Suppressor macrophage treated with lipopolysaccharide for 4 hours (primary cell): ENCODE measurements around the gene TPP2.

Experiments
- DNase-seq: peaks from one replicate; pipeline ENCODE4 v3.0.0-alpha.2; 2020

TPP2 gene

DNA sequence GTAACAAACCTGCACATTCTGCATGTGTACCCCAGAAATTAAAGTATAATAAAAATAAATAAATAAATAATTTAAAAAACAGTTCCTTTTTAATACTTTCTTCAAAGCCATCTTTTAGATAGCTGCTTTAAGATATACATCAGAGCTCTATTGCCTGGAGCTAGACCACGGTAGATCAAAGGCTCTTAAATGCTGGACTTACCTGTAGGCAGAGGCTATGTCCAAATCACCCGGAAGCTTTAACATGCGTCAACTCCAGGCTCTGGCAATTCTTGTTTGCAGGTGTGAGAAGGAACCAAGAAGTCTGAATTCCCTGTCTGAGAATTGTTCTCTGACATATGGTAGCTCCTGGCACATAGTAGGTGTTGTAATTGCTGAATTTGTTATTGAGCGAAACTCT is 99.7 kb downstream of the TPP2 start:
- DNase-seq: no peak

DNA sequence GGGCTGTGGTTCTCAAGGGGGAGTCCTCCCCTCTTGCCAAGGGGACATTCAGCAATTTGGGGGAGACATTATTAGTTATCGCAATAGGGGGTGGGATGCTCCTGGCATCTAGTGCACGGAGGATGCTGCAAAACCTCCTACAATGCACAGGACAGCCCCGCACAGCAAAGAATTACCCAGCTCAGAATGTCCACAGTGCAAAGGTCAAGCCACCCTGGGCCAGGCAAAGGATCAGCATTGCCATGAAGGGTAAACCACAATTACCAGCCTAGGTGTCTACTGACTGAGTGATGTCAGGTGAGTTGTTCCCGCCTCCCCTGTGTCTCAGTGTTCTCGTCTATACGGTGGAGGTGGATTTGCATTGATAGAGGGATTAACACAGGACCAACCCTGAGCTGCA is 100.5 kb downstream of the TPP2 start:
- DNase-seq: no peak

DNA sequence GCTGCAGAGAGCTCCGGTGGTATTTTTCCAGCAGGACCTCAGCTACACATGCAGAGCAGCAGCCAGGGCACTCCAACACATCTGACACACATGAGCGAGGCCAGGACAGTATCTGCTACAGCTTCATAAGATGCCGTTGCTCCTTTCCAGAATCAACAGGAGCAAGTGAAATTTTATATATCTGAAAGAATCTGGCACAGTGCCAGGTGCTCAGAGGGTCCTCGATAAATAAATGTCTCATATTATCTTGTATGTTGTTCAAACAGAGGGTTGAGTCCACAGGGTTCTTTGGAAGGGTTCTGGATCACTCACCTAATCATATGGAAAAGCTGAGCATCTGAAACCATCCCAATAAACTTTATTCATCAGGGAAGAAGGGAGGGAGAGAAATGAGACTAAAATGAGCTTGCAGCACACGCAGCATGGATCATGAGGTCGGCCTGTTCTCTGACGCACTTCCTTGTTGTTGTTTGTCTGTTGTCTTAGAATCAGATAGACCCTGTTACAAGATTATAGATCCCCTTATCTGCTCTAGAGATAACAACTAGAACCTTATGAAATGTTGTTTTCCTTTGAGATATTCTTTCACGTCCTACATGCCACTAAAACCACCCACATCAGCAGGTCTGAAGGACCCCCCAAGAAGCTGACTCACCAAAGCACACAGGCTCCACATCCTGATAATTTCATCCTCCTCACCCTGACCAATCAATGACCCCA is 101.3 kb downstream of the TPP2 start:
- no peak for DNase-seq

DNA sequence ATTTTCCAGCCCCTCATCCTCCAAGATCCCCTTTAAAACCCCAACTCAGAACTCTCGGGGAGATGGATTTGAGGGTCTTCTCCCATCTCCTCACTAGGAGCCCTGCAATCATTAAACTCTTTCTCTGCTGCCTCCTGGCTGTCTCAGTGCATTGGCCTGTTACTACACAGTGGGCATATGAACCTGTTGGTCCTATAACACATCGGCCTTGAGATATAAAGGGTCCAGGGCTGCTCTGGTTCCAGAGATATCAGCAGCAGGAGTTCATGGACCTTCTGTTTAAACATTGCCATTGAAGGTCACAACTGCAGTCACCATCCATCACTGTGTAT is 101.8 kb downstream of the TPP2 start:
- DNase-seq: no peak

DNA sequence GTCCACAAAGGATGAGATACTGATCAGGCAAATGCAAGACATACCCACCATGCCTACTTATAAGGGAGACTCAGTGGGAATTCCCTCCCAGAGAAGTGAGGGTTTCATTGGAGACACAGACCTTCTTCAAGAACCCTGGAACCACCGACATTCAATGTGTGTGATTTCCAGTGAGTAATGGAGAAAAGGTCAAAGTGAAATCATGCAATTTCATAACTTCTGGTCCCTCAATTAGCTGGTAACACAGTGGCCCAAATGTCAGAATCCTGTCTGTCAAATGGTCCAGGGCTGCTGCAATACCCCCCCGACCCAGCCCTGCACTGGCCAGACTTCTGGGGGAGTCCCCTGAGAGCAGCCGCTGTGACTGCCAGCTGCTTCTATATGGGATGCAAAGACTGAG is 102.7 kb downstream of the TPP2 start:
- peak; percentile 64 for DNase-seq

DNA sequence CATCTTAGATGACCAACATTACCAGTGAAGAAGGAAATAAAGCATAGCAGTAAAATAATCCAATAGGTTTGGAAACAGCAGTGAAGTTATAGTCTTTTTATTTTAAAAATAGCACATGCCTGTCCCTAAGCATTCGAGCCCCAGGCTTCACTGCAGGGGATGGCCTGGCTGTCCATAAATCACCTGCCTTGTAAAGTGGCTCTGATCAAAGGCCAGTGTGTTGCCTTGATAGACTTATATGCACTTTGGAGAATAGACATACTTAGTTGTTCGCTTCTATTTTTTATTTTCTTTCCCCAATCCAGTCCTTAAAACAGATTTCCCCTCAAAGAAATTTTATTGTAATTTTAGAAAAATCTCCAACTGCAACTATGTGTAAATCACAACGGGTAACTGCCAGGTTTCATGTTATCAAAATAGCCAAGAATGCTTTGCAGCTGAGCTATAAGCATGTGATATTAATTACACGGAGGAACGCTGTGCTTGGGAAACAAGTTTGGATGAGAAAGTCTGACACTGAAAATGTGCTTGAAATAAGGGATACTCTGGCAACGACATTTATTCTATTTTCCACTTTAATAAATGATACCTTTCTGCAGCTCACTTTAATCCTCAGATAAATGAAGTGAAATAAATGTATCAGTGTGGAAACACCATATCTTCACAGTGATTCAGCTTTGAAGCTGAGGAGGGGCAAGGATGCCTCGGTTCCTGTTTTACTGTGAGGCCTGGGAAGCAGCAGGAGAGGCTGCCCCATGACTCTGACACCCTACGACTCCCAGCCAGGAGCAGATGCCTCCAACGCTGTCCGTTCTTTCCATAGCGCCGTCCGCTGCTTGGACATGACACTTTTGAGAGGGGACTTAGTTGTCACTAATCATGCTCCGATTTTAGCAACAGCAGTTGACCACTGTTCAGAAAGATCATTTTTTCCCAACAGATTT is 103.6 kb downstream of the TPP2 start:
- DNase-seq: no peak

DNA sequence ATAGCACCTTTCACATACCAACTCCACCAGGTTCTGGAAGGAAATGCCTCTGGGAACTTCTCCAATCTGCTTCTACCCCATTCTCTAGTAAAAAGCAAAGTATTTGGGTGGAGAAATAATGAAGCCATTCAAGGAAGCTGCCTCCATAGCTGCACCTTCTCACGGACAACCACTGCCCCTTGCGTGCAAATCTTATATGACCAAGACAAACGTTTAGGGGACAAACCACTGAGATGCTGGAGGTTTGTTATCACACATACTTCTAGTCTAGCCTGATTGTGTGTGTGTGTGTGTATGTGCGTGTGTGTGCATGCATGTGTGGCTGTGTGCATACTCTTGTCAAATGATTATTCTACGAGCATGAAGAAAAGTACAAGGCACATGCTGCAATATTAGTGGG is 104.5 kb downstream of the TPP2 start:
- no peak for DNase-seq

DNA sequence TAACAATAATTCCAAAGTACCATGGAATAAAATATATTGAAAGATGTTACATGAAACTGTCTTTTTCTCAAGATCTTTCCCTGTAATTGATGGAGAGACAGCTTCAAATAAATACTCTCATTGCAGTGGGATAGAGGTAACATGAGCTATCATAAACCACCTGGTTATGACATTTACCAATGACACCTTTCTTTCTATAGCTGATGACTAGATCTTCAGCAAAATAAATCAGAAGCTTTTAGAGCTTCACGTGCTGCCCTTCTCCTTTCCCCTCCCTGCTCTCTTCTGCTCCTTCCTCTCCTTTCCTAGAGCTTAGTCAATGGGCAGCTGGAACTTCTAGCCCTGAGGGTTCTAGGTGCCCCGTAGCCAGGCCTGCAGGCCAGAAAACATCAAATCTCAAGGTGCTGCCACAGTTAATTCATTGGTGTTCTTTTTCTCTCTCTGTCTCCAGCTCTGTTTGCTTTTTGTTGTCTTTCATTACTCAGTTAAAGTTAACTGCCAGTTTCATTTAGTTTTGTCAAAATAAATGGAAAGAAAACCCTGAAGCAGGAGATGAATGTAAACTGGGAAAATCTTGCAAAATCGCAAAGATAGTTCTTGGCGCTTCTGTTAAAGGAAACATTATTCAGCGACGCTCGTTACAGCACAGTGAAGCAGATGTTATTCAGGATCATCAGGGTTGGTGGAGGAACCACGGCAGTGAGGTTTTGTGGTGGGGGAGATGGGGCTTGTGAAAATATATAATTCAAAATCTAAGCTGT is 106.4 kb downstream of the TPP2 start:
- no peak for DNase-seq

DNA sequence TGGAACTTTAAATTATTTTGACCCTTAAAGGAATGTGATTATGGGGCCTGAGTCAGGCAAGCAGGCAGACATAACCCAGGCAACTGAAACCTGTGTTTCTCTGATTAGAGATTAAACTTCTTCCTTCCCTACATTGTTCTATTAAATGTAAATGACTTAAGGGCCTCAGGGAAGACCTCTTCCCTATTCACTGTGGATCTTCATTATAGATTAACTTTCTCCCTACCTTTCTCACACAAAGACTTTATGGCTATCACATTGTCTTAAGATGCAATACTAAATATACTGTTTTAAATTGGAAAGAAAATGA is 106.9 kb downstream of the TPP2 start:
- DNase-seq: no peak

DNA sequence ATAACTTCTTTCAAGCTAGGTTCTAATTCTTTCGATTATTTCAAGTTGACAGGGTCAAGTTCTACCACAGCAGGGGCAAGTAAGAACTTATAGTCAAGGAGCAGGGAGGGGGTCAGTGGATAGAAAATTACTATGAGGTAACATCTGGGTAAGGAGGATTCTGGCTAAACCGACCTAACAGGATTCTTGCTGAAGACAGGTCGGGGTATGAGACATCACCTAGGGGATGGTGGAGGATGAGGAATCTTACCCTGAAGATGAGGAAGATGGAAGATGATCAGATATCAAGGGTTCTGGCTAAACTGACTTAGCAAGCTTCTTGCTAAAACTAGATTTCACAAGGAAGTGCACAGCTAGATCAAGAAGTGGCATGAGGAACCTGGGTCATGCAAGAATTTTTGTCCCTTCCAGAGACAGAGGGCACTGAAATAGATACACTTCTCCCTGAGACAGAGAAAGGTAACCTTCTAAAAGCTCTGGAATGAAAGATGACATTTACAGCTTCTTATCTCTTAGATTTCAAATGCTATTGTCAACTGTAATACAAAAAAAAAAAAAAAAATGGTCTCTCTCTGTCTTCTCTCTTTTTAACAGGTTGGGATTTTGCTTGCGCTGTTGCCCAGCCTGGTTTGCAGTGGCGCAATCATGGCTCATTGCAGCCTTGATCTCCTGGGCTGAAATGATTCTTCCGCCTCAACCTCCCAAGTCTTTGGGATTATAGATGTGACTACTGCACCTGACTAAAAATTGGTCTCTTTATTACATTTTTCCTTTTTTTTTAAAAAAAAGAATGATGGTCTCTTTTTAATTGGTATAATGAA is 107.7 kb downstream of the TPP2 start:
- DNase-seq: no peak

DNA sequence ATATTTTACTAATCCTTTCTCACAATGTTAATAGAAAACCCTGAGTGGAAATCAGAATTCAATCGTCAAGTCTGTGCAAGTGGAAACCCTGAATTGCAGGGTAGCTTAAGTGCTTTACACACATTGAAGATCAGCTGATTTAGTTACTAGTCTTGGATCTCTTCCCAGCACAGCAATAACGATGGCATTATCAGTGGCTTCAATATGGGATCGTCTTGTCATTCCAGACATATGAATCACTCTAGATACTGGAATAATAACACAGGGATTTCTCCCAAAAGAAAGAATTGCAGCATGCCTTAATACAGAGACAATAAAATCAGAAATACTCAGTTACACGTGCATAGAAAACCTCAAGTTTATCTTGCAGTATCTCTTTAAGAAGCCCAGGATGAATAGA is 110.7 kb downstream of the TPP2 start:
- no peak for DNase-seq

DNA sequence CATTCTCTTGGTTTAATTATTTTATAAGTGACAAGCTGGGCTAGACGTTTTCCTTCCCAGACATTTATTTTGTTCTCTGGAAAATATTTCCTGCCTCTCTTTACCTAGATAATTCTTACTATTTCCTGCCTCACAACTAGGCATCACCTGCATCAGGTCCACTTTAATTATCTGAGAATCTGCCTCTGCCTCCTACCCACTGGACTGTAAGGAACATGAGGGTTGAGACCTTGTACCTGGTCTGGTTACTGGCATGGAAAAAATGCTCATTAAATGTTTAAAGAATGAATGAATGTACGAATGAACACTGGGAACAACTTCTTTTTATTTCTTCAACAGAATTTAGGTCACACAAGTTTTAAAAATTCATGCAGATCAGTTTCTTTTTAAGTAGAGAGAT is 111.4 kb downstream of the TPP2 start:
- DNase-seq: no peak

DNA sequence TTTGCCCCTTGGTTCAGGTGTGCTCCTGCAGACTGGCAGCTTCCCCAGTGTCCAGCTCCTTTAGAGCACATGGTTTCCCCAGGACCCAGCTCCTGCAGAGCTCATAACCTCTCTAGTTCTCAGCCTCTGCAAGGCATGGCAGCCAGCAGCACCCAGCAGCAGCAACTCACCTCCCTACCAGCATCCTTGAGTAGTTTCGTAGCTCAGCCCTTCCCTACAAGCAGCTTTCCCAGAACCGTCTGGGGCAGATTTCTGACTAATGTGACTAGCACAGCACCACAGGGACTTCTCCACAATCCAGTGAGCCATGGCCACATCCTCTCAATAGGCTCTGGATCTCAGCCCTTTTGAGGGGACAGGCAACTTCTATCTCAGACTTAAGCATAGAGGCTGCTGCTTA is 112.2 kb downstream of the TPP2 start:
- DNase-seq: no peak

DNA sequence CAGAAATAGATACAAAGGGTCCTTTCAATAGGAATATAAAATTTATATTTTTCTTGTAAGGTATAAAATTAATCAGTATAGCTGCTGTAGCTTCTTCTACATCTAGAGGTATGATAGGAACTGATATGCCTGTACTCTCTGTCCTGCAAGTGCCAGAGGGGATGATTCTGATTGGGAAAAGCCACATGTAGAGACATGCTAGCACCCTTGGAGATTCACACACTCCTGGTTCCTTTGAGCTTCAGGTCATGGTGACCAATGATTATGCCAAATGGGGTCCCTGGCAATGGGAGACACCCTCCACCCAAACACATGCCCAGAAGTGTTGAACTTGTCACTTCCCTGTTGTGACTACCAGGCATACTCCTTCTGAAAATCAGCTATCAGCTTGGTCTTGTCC is 112.8 kb downstream of the TPP2 start:
- no peak for DNase-seq

DNA sequence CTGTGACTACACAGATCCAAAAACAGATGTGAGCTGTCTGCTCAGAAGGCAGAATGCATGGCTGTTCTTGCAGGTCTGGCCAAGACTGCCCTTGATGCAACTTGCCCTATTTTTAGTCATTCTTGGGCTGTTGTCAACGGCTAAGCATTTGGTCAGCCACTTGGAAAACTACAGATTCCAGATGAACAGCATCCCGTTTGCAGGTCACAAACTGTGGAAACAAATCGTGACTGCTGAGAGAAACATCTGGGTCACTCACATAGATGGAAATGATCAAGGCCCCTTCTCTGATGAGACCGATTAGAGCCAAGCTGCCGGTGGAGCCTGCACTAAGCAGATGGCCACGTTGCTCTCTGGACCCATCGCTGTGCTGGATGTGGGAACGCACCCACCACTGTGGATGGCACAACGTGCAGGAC is 113.5 kb downstream of the TPP2 start:
- no peak for DNase-seq

DNA sequence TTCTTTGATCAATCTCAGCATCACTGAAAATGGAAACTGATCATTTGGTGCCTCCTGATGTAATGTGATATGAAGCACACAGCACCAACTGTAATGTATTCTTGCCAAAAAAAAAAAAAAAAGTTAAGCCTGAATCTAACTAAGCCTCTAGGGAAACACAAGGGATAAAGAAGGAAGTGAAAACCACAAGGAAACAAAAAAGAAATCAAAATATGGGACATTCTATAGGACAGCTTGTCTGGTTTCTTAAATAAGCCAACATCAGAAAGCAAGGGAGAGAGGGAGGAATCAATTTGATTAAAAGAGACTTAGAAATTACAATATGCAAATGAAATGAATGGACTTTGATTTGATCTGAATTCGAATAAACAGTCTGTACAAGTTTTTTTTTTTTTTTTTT is 118.7 kb downstream of the TPP2 start:
- no peak for DNase-seq

DNA sequence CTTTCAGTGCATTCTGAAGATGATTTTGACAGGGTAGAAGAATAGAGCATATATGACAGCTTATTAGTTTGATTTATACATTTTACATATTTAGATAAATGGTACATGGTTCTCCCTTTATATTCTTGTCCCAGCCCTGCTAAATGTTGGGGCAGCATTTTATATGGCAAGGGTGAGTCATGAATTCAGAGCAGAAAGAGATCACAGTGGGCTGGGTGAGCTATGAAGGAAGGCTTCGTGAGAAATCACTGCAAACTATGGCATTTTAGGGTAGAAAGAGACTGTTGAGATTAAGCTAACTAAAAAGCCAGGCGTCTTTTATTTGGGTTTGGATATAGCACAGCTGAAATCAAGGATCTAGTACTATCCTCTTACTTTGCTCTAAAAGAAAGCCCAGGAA is 122.0 kb downstream of the TPP2 start:
- DNase-seq: no peak

DNA sequence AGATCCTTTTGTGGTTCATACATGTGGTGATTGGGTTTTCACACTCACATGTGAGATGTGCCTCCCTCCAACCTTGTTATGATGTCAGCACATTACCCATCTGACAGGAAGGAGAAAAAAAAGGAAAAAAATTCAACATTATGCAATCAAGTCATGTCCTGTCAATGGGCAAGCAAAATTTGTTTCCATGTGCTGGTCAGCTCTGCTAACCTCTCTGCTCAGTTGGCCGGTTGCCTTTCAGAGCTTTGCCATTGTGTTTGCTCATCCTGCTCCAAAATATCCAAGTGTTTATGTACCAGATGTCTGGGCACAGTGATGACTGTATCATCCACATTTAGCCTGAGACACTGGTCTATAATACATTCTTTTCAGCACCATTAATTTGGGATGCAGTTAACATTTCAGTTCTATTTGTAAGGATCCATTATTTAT is 125.0 kb downstream of the TPP2 start:
- DNase-seq: no peak

DNA sequence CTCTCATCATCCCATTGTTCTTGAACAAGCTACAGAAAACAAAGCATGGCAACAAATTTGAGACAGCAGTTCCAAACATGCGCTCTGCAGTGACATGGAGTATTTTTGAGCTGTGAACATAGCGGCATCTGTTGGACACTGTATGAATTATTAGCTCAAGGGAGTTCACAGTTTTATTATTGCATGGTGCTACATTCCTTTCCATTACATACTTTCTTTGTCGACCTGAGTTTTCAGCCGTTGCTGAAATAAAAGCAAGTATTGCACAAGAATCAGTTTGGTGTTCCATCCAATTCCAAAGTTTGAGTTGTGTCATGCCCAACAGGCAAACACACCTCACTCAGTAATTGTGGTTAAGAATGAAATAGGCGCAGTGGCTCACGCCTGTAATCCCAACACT is 128.1 kb downstream of the TPP2 start:
- DNase-seq: peak; percentile 25

DNA sequence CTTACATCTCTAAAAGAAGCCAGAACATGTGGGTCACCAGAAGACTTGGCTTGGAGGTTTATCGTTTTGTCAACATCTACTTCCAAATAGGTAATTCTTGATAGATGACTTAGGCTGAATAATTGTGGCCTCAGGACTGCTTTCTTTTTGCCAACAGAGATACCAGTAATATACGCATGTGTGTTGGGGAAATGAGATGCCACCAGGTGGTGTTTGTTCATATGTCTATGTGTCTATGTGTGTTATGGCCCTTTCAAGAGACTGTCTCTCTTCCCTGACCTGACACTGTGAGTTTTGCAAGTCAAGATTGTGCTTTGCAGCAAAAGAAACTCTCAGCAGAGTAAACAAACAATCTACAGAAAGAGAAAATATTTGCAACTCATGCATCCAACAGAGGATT is 129.6 kb downstream of the TPP2 start:
- no peak for DNase-seq
